ENCODE measurements around the gene PMM2.
"Not testable (repeated sequence)": the region's sequence is repeated elsewhere in the genome, so short reads cannot be mapped to it uniquely, and the experiment has no call there.

The PMM2 gene

GRCh38 chr16:8818504-8819270 is 21.0 kb downstream of the PMM2 start:
- DNase-seq (ENCODE audit: low spot score), result no peak

- no peak for DNase-seq (ENCODE audit: low spot score)
Observed at GRCh38 chr16:8819411-8820034, 21.9 kb downstream of the PMM2 start.

- no peak for DNase-seq (ENCODE audit: low spot score)
Observed at GRCh38 chr16:8822403-8822802, 24.8 kb downstream of the PMM2 start.

GRCh38 chr16:8826278-8826879 is 28.7 kb downstream of the PMM2 start:
- DNase-seq (ENCODE audit: low spot score), result no peak

- no peak for DNase-seq (ENCODE audit: low spot score)
Observed at GRCh38 chr16:8828541-8829165, 31.0 kb downstream of the PMM2 start.

GRCh38 chr16:8831450-8831849 is 33.8 kb downstream of the PMM2 start:
- DNase-seq (ENCODE audit: low spot score), result no peak

- no peak for DNase-seq (ENCODE audit: low spot score)
Observed at GRCh38 chr16:8831871-8832716, 34.5 kb downstream of the PMM2 start.

GRCh38 chr16:8832717-8833105 is 35.1 kb downstream of the PMM2 start:
- no peak for DNase-seq (ENCODE audit: low spot score)

- not testable (repeated sequence) for DNase-seq (ENCODE audit: low spot score)
Observed at GRCh38 chr16:8836797-8837196, 39.2 kb downstream of the PMM2 start.

- not testable (repeated sequence) for DNase-seq (ENCODE audit: low spot score)
Observed at GRCh38 chr16:8837594-8837993, 40.0 kb downstream of the PMM2 start.

- DNase-seq (ENCODE audit: low spot score), result not testable (repeated sequence)
Observed at GRCh38 chr16:8842016-8842415, 44.4 kb downstream of the PMM2 start.

- not testable (repeated sequence) for DNase-seq (ENCODE audit: low spot score)
Observed at GRCh38 chr16:8843296-8843695, 45.7 kb downstream of the PMM2 start.

- no peak for DNase-seq (ENCODE audit: low spot score)
Observed at GRCh38 chr16:8845699-8846298, 48.2 kb downstream of the PMM2 start.

- no peak for DNase-seq (ENCODE audit: low spot score)
Observed at GRCh38 chr16:8846401-8846932, 48.8 kb downstream of the PMM2 start.

- no peak for DNase-seq (ENCODE audit: low spot score)
Observed at GRCh38 chr16:8847145-8847544, 49.5 kb downstream of the PMM2 start.

GRCh38 chr16:8847623-8848022 is 50.0 kb downstream of the PMM2 start:
- no peak for DNase-seq (ENCODE audit: low spot score)

GRCh38 chr16:8848231-8848938 is 50.7 kb downstream of the PMM2 start:
- DNase-seq (ENCODE audit: low spot score), result no peak

GRCh38 chr16:8848939-8849391 is 51.3 kb downstream of the PMM2 start:
- DNase-seq (ENCODE audit: low spot score), result peak; percentile 86

GRCh38 chr16:8849411-8850011 is 51.9 kb downstream of the PMM2 start:
- no peak for DNase-seq (ENCODE audit: low spot score)

- DNase-seq (ENCODE audit: low spot score), result peak; percentile 78
Observed at GRCh38 chr16:8850279-8850885, 52.7 kb downstream of the PMM2 start.
